ENCODE results near the gene ACBD5.
A peak's percentile ranks its signal among the peaks of the same experiment; 100 is the strongest.
"Not testable (repeated sequence)": the region's sequence is repeated elsewhere in the genome, so short reads cannot be mapped to it uniquely, and the experiment has no call there.

ACBD5 gene

GRCh38 chr10:27240212-27241009 lies at the start of gene ACBD5:
TSS of gene ACBD5 (minus strand) at chr10:27240797. CDS start at chr10:27240688, 109 bp downstream.
- DNase-seq (ENCODE audit: low spot score), result peak; percentile 81

GRCh38 chr10:27285093-27285492 lies 44.5 kb upstream of the ACBD5 start:
- DNase-seq (ENCODE audit: low spot score), result peak; percentile 17

GRCh38 chr10:27276581-27276980 lies 36.0 kb upstream of the ACBD5 start:
- DNase-seq (ENCODE audit: low spot score), result no peak

- DNase-seq (ENCODE audit: low spot score), result not testable (repeated sequence)
Observed at GRCh38 chr10:27266025-27266424, 25.4 kb upstream of the ACBD5 start.

- DNase-seq (ENCODE audit: low spot score), result not testable (repeated sequence)
Observed at GRCh38 chr10:27262788-27263187, 22.2 kb upstream of the ACBD5 start.

- DNase-seq (ENCODE audit: low spot score), result no peak
Observed at GRCh38 chr10:27258838-27259812, 18.5 kb upstream of the ACBD5 start.

- no peak for DNase-seq (ENCODE audit: low spot score)
Observed at GRCh38 chr10:27258492-27258837, 17.9 kb upstream of the ACBD5 start.

- no peak for DNase-seq (ENCODE audit: low spot score)
Observed at GRCh38 chr10:27256299-27257189, 15.9 kb upstream of the ACBD5 start.

GRCh38 chr10:27253576-27253975 lies 13.0 kb upstream of the ACBD5 start:
- DNase-seq (ENCODE audit: low spot score), result no peak

- no peak for DNase-seq (ENCODE audit: low spot score)
Observed at GRCh38 chr10:27252267-27253000, 11.8 kb upstream of the ACBD5 start.

GRCh38 chr10:27251554-27251953 lies 11.0 kb upstream of the ACBD5 start:
- no peak for DNase-seq (ENCODE audit: low spot score)

GRCh38 chr10:27248215-27248614 lies 7.6 kb upstream of the ACBD5 start:
- no peak for DNase-seq (ENCODE audit: low spot score)

GRCh38 chr10:27247441-27247840 lies 6.8 kb upstream of the ACBD5 start:
- DNase-seq (ENCODE audit: low spot score), result no peak

- DNase-seq (ENCODE audit: low spot score), result no peak
Observed at GRCh38 chr10:27247006-27247405, 6.4 kb upstream of the ACBD5 start.

- no peak for DNase-seq (ENCODE audit: low spot score)
Observed at GRCh38 chr10:27245836-27246235, 5.2 kb upstream of the ACBD5 start.

- no peak for DNase-seq (ENCODE audit: low spot score)
Observed at GRCh38 chr10:27244976-27245375, 4.4 kb upstream of the ACBD5 start.

- DNase-seq (ENCODE audit: low spot score), result peak; percentile 90
Observed at GRCh38 chr10:27242951-27243551, 2.5 kb upstream of the ACBD5 start.

GRCh38 chr10:27242473-27242950 lies 1.9 kb upstream of the ACBD5 start:
- DNase-seq (ENCODE audit: low spot score), result no peak

- peak; percentile 95 for DNase-seq (ENCODE audit: low spot score)
Observed at GRCh38 chr10:27241652-27242472, 1.3 kb upstream of the ACBD5 start.

Measured in cerebellar cortex (tissue), 1 donor.